ENCODE results near the gene TENM3.

TENM3 gene

GRCh38 chr4:182776376-182777105 is 533.3 kb downstream of the TENM3 start:
- no peak for FAIRE-seq
- no peak for DNase-seq (ENCODE audit: insufficient read length, low spot score)
- no peak for TF ChIP-seq CTCF (IDR thresholded peaks at IDR 0.05; ENCODE audit: insufficient read depth, missing control alignments)

- no peak for FAIRE-seq
- TF ChIP-seq CTCF (IDR thresholded peaks at IDR 0.05; ENCODE audit: insufficient read depth, missing control alignments): no peak
- DNase-seq (ENCODE audit: insufficient read length, low spot score): no peak
These were observed 535.2 kb downstream of the TENM3 start for GRCh38 chr4:182778222-182778982.

GRCh38 chr4:182786991-182787390 is 543.8 kb downstream of the TENM3 start:
- no peak for DNase-seq (ENCODE audit: insufficient read length, low spot score)
- no peak for TF ChIP-seq CTCF (IDR thresholded peaks at IDR 0.05; ENCODE audit: insufficient read depth, missing control alignments)
- no peak for FAIRE-seq

- FAIRE-seq (no peak), DNase-seq (ENCODE audit: insufficient read length, low spot score) (no peak)
- TF ChIP-seq CTCF (IDR thresholded peaks at IDR 0.05; ENCODE audit: insufficient read depth, missing control alignments): no peak
These were observed 545.0 kb downstream of the TENM3 start for GRCh38 chr4:182788201-182788600.

- FAIRE-seq: no peak
- DNase-seq (ENCODE audit: insufficient read length, low spot score): no peak
- no peak for TF ChIP-seq CTCF (IDR thresholded peaks at IDR 0.05; ENCODE audit: insufficient read depth, missing control alignments)
These were observed 546.3 kb downstream of the TENM3 start for GRCh38 chr4:182789529-182789928.

GRCh38 chr4:182795446-182796238 is 552.4 kb downstream of the TENM3 start:
- no peak for DNase-seq (ENCODE audit: insufficient read length, low spot score)
- no peak for TF ChIP-seq CTCF (IDR thresholded peaks at IDR 0.05; ENCODE audit: insufficient read depth, missing control alignments)

More at GRCh38 chr4:182795446-182796238, 552.4 kb downstream of the TENM3 start:
- FAIRE-seq: no peak

Measured in D721Med (cell line).